Measurements from ENCODE around the gene MYOM3. TPM values are rescaled to one million over a fixed set of nuclear protein-coding genes. Genes with fewer than 3 reads are reported as not detected.
"Not testable (repeated sequence)": the region's sequence is repeated elsewhere in the genome, so short reads cannot be mapped to it uniquely, and the experiment has no call there.

Gene MYOM3
- total RNA-seq, 3 donors from 2014 or later (not counting 1 experiment from before 2014, with no cell fraction given), result 0.08 TPM; not detected in 2

- Mint-ChIP-seq H3K36me3 (no peaks in the 10 kb centered on the region), H3K4me1 (no peaks in the 10 kb centered on the region), H3K9me3 (no peaks in the 10 kb centered on the region), H3K4me3 (no peak overlapping the region), H3K27me3 (ENCODE audit: low read depth in 2 of 2) (no peaks in the 10 kb centered on the region), H3K27ac (no peak overlapping the region)
- Histone ChIP-seq H3K4me1 (ENCODE audit: control insufficient read depth, insufficient read depth, low read length) (no peaks in the 10 kb centered on the region), H3K27ac (ENCODE audit: low read length) (no peak overlapping the region), H3K4me3 (ENCODE audit: low read length) (no peak overlapping the region), H3K9me3 (ENCODE audit: control insufficient read depth, insufficient read depth, low read length) (no peaks in the 10 kb centered on the region), H3K36me3 (ENCODE audit: control insufficient read depth, insufficient read depth, low read length) (no peaks in the 10 kb centered on the region), H3K27me3 (ENCODE audit: control insufficient read depth, insufficient read depth, low read length) (peaks cover 2% of the 10 kb centered on the region)
- no peak for TF ChIP-seq CTCF (IDR thresholded peaks at IDR 0.05)
- DNase-seq (no peak), ATAC-seq (no peak)
- WGBS (ENCODE audit: insufficient coverage), result 95% methylated on average over 4 of the region's 6 CpGs
- intact Hi-C loops (cut with micrococcal nuclease), result no loop called here
These were observed 63.6 kb downstream of the MYOM3 start for GRCh38 chr1:24048205-24048869.

- TF ChIP-seq CTCF (IDR thresholded peaks at IDR 0.05), result no peak
- intact Hi-C loops (cut with micrococcal nuclease), result no loop called here
- 76% methylated on average over 3 of the region's 3 CpGs for WGBS (ENCODE audit: insufficient coverage)
- Histone ChIP-seq H3K4me3 (ENCODE audit: low read length) (no peak overlapping the region), H3K36me3 (ENCODE audit: control insufficient read depth, insufficient read depth, low read length) (no peaks in the 10 kb centered on the region), H3K9me3 (ENCODE audit: control insufficient read depth, insufficient read depth, low read length) (no peaks in the 10 kb centered on the region), H3K27ac (ENCODE audit: low read length) (no peak overlapping the region), H3K27me3 (ENCODE audit: control insufficient read depth, insufficient read depth, low read length) (peaks cover 2% of the 10 kb centered on the region), H3K4me1 (ENCODE audit: control insufficient read depth, insufficient read depth, low read length) (no peaks in the 10 kb centered on the region)
- no peaks in the 10 kb centered on the region for H3K36me3 Mint-ChIP-seq
- ATAC-seq (no peak), DNase-seq (no peak)
- no peaks in the 10 kb centered on the region for H3K9me3 Mint-ChIP-seq
- H3K4me3 Mint-ChIP-seq, result no peak overlapping the region
- no peaks in the 10 kb centered on the region for H3K4me1 Mint-ChIP-seq
- H3K27ac Mint-ChIP-seq, result no peak overlapping the region
- no peaks in the 10 kb centered on the region for H3K27me3 Mint-ChIP-seq (ENCODE audit: low read depth in 2 of 2)
These were observed 64.8 kb downstream of the MYOM3 start for GRCh38 chr1:24047110-24047477.

- Histone ChIP-seq H3K27me3 (ENCODE audit: control insufficient read depth, insufficient read depth, low read length) (peaks cover 2% of the 10 kb centered on the region), H3K9me3 (ENCODE audit: control insufficient read depth, insufficient read depth, low read length) (no peaks in the 10 kb centered on the region), H3K36me3 (ENCODE audit: control insufficient read depth, insufficient read depth, low read length) (no peaks in the 10 kb centered on the region), H3K27ac (ENCODE audit: low read length) (no peak overlapping the region), H3K4me1 (ENCODE audit: control insufficient read depth, insufficient read depth, low read length) (no peaks in the 10 kb centered on the region), H3K4me3 (ENCODE audit: low read length) (no peak overlapping the region)
- Mint-ChIP-seq H3K27ac (no peak overlapping the region), H3K4me1 (no peaks in the 10 kb centered on the region), H3K27me3 (ENCODE audit: low read depth in 2 of 2) (no peaks in the 10 kb centered on the region), H3K36me3 (no peaks in the 10 kb centered on the region), H3K4me3 (no peak overlapping the region), H3K9me3 (no peaks in the 10 kb centered on the region)
- no peak for DNase-seq
- WGBS (ENCODE audit: insufficient coverage), result 80% methylated on average over 2 of the region's 2 CpGs
- no peak for TF ChIP-seq CTCF (IDR thresholded peaks at IDR 0.05)
- intact Hi-C loops (cut with micrococcal nuclease), result no loop called here
- no peak for ATAC-seq
These were observed 66.2 kb downstream of the MYOM3 start for GRCh38 chr1:24045771-24046170.

- DNase-seq; H3K4me3 ChIP-seq (ENCODE audit: low read length); H3K4me3 Mint-ChIP-seq; H3K27ac ChIP-seq (ENCODE audit: low read length); H3K4me1 ChIP-seq (ENCODE audit: control insufficient read depth, insufficient read depth, low read length); H3K27ac Mint-ChIP-seq; H3K9me3 ChIP-seq (ENCODE audit: control insufficient read depth, insufficient read depth, low read length); H3K27me3 Mint-ChIP-seq (ENCODE audit: low read depth in 2 of 2); H3K27me3 ChIP-seq (ENCODE audit: control insufficient read depth, insufficient read depth, low read length); intact Hi-C loops (cut with micrococcal nuclease); H3K4me1 Mint-ChIP-seq; ATAC-seq; H3K36me3 Mint-ChIP-seq; H3K9me3 Mint-ChIP-seq; H3K36me3 ChIP-seq (ENCODE audit: control insufficient read depth, insufficient read depth, low read length): not testable (repeated sequence)
- 93% methylated on average over 5 of the region's 5 CpGs for WGBS (ENCODE audit: insufficient coverage)
These were observed 67.3 kb downstream of the MYOM3 start for GRCh38 chr1:24044672-24045071.
